K562 (cell line): ENCODE results near the gene IGF1R.

Experiments
- STAT5B ChIP-seq: fragments of 250-450 bp; sonication (Bioruptor Pico); IDR thresholded peaks from 2 replicates; pipeline ENCODE4 v1.8.0; 2021; ENCODE audit warnings: mild to moderate bottlenecking, inconsistent platforms
- UBTF ChIP-seq, 2 experiments: IDR thresholded peaks; 2 replicates each; pipeline ENCODE4 v1.6.1; 2012; ENCODE audit warnings: improper control_type of control experiment in 2 of 2, low read depth in 2 of 2, low read length in 2 of 2, borderline replicate concordance in 1 of 2

GRCh38 chr15:98760975-98761374 lies 112.6 kb downstream of the IGF1R start:
- TF ChIP-seq STAT5B (CRISPR knock-in tag) (no peak), UBTF (IDR thresholded peaks at IDR 0.05; ENCODE audit: borderline replicate concordance in 1 of 2, low read depth in 2 of 2, low read length in 2 of 2) (no peak)
